B cell (primary cell): ENCODE results near the gene RGS10. TPM values are rescaled to one million over a fixed set of nuclear protein-coding genes. Genes with fewer than 3 reads are reported as not detected.

Experiments used
- ATAC-seq: fragments of 200-7000 bp; cut with Tn5 transposase; one replicate; pipeline ENCODE4 v1.10.0; 2021; ENCODE audit warnings: low read depth, mild to moderate bottlenecking, moderate number of reproducible peaks, moderate library complexity
- CTCF ChIA-PET: fragments of 350-600 bp; sonication (Branson Sonifier 250); formaldehyde crosslinking; loops from one replicate; lab custom pipeline; 2021; ENCODE audit warnings: antibody characterized with exemption, inconsistent platforms; lab: Charles Lee
- POLR2A ChIA-PET: fragments of 350-600 bp; sonication (Branson Sonifier 250); formaldehyde crosslinking; loops from one replicate; lab custom pipeline; 2021; ENCODE audit warnings: antibody characterized with exemption; lab: Charles Lee
- DNase-seq: peaks from one replicate; pipeline ENCODE4 v3.0.0; 2013
- H2AFZ ChIP-seq: 2 replicates; pipeline ENCODE4 v1.6.1; 2012; ENCODE audit warnings: mild to moderate bottlenecking, low read depth, low read length; ENCODE audit not compliant: insufficient read depth, poor library complexity, severe bottlenecking
- H3K27ac ChIP-seq, 2 donors: 1 replicate in 1 of 2; 2 replicates in 1 of 2; pipeline ENCODE4 v1.5.1; 2012 to 2013; ENCODE audit warnings: low read length in 2 of 2, mild to moderate bottlenecking in 2 of 2, moderate library complexity in 1 of 2
- H3K27me3 ChIP-seq, 4 experiments: fragments of 200-600 bp in 1 of 4; sonication (generic) in 1 of 4; replicated peaks in 1 of 4; 1 replicate in 2 of 4; 2 replicates in 2 of 4; pipeline versions ENCODE4 v1.6.1 to v1.7.0; 2013 to 2016; ENCODE audit warnings: low read length in 3 of 4, mild to moderate bottlenecking in 2 of 4, mixed read lengths in 1 of 4, moderate library complexity in 1 of 4; ENCODE audit not compliant: insufficient read depth in 4 of 4, control insufficient read depth in 3 of 4; ENCODE audit errors: control extremely low read depth in 1 of 4
- H3K36me3 ChIP-seq, 2 experiments: replicated peaks in 1 of 2; 1 replicate in 1 of 2; 2 replicates in 1 of 2; pipeline versions ENCODE4 v1.6.1 to v1.7.1; 2013; ENCODE audit warnings: low read length in 1 of 2; ENCODE audit not compliant: insufficient read depth in 2 of 2, control insufficient read depth in 1 of 2; ENCODE audit errors: control extremely low read depth in 1 of 2, extremely low read depth in 1 of 2
- H3K4me1 ChIP-seq, 2 donors: fragments of 200-600 bp in 1 of 2; sonication (generic) in 1 of 2; 1 replicate in 1 of 2; 2 replicates in 1 of 2; pipeline versions ENCODE4 v1.5.1 to v1.6.1; 2013 to 2017; ENCODE audit warnings: low read length in 2 of 2; ENCODE audit not compliant: control insufficient read depth in 2 of 2, insufficient read depth in 2 of 2
- H3K4me2 ChIP-seq: replicated peaks from 2 replicates; pipeline ENCODE3; 2012; ENCODE audit warnings: mild to moderate bottlenecking, low read depth, low read length; ENCODE audit not compliant: poor library complexity, severe bottlenecking
- H3K4me3 ChIP-seq, 5 experiments: fragments of 200-600 bp in 1 of 5; sonication (generic) in 1 of 5; 1 replicate in 3 of 5; 2 replicates in 2 of 5; pipeline versions ENCODE4 v1.5.1 to v1.7.0; 2011 to 2016; ENCODE audit warnings: low read length in 4 of 5, mild to moderate bottlenecking in 4 of 5, low read depth in 2 of 5, control low read depth in 1 of 5, moderate library complexity in 1 of 5; ENCODE audit not compliant: insufficient read depth in 1 of 5; ENCODE audit errors: control extremely low read depth in 1 of 5, extremely low read depth in 1 of 5
- H3K79me2 ChIP-seq: fragments of 200-600 bp; sonication (generic); one replicate; pipeline ENCODE4 v1.6.0; 2016; ENCODE audit warnings: low read length; ENCODE audit not compliant: control insufficient read depth, insufficient read depth
- H3K9ac ChIP-seq: fragments of 200-600 bp; sonication (generic); 2 replicates; pipeline ENCODE4 v1.6.1; 2017; ENCODE audit warnings: mild to moderate bottlenecking, low read length, moderate library complexity
- H3K9me3 ChIP-seq, 3 donors: one replicate each; pipeline versions ENCODE4 v1.6.1 to v1.7.1; 2013; ENCODE audit warnings: low read length in 2 of 3; ENCODE audit not compliant: control insufficient read depth in 2 of 3, insufficient read depth in 1 of 3; ENCODE audit errors: control extremely low read depth in 1 of 3
- H4K20me1 ChIP-seq: 2 replicates; pipeline ENCODE4 v1.6.0; 2012; ENCODE audit warnings: mild to moderate bottlenecking, low read length; ENCODE audit not compliant: insufficient read depth, control insufficient read depth, poor library complexity, severe bottlenecking
- H3K27ac Mint-ChIP-seq: one replicate; pipeline ENCODE4 v1.8.0; 2021; ENCODE audit warnings: mixed read lengths
- H3K27me3 Mint-ChIP-seq: one replicate; pipeline ENCODE4 v1.8.0; 2021; ENCODE audit warnings: mixed read lengths
- H3K4me1 Mint-ChIP-seq: one replicate; pipeline ENCODE4 v1.8.0; 2021; ENCODE audit warnings: mixed read lengths
- H3K4me3 Mint-ChIP-seq: one replicate; pipeline ENCODE4 v1.8.0; 2021; ENCODE audit warnings: mixed read lengths
- H3K9me3 Mint-ChIP-seq: one replicate; pipeline ENCODE4 v1.8.0; 2022; ENCODE audit warnings: mixed read lengths; ENCODE audit not compliant: insufficient read depth
- CTCF ChIP-seq: fragments of 200-600 bp; IDR thresholded peaks from one replicate; pipeline ENCODE4 v1.8.0; 2022; ENCODE audit warnings: antibody characterized with exemption, mild to moderate bottlenecking
- EZH2 ChIP-seq: IDR thresholded peaks from 2 replicates; pipeline ENCODE4 v1.6.1; 2012; ENCODE audit warnings: borderline replicate concordance, low read depth, mild to moderate bottlenecking, moderate library complexity, low read length; ENCODE audit not compliant: insufficient read depth, poor library complexity, severe bottlenecking
- WGBS: methylation state at CpG from one replicate; pipeline ENCODE4 v1.1.5; 2013; ENCODE audit warnings: missing lambda C conversion rate; ENCODE audit not compliant: insufficient coverage; 5-methylcytosine and 5-hydroxymethylcytosine counted together
- intact Hi-C: fragments of 100-400 bp; cut with micrococcal nuclease; formaldehyde crosslinking; loops from one replicate; pipeline ENCODE4 v1.10.0; 2022
- polyA plus RNA-seq: library from polyadenylated mRNA; depleted of rRNA; stranded (reverse); fragments of >200 nt; gene quantifications from 2 replicates; pipeline ENCODE4 v1.2.3, GENCODE V29; 2012
- total RNA-seq, 2 donors: library from RNA; stranded (reverse); fragments of 120-200 nt in 1 of 2; gene quantifications; 1 replicate in 1 of 2; 2 replicates in 1 of 2; pipeline versions ENCODE4 v1.2.3 to v1.2.4, GENCODE V29; 2013 to 2022

Gene RGS10
- total and polyA plus RNA-seq, 2 donors (not counting 1 experiment from before 2014, with no cell fraction given) = 10.9 to 20.3 TPM

- no peaks in the 10 kb centered on the region for H3K79me2 ChIP-seq
- ATAC-seq (peak; percentile 67), DNase-seq (peak; percentile 34)
- peaks cover 0 to 9% of the 10 kb centered on the region in 2 experiments for H3K36me3 ChIP-seq
- H3K4me3 Mint-ChIP-seq = peak overlapping the region; percentile 23
- intact Hi-C loops = no loop called here
- H3K4me2 ChIP-seq = peak overlapping the region; percentile 42
- peak overlapping the region; percentile 31 for H2AFZ ChIP-seq
- ChIA-PET POLR2A (no interaction called here), CTCF (no interaction called here)
- H3K4me1 ChIP-seq = peaks cover 13 to 16% of the 10 kb centered on the region in 2 donors
- no peaks in the 10 kb centered on the region for H3K9me3 Mint-ChIP-seq
- H3K27ac Mint-ChIP-seq = peak overlapping the region; percentile 44
- no peaks in the 10 kb centered on the region for H4K20me1 ChIP-seq
- H3K9me3 ChIP-seq = no peaks in the 10 kb centered on the region
- H3K4me1 Mint-ChIP-seq = peaks cover 15% of the 10 kb centered on the region
- 17% methylated on average over 12 of the region's 12 CpGs for WGBS
- no peak overlapping the region for H3K4me3 ChIP-seq
- no peak overlapping the region for H3K27ac ChIP-seq
- TF ChIP-seq EZH2 (no peak), CTCF (no peak)
- no peak overlapping the region for H3K9ac ChIP-seq
- no peaks in the 10 kb centered on the region for H3K27me3 ChIP-seq
- H3K27me3 Mint-ChIP-seq = no peaks in the 10 kb centered on the region
These were observed 40.3 kb downstream of the RGS10 start for GRCh38 chr10:119502209-119502608.

DNA sequence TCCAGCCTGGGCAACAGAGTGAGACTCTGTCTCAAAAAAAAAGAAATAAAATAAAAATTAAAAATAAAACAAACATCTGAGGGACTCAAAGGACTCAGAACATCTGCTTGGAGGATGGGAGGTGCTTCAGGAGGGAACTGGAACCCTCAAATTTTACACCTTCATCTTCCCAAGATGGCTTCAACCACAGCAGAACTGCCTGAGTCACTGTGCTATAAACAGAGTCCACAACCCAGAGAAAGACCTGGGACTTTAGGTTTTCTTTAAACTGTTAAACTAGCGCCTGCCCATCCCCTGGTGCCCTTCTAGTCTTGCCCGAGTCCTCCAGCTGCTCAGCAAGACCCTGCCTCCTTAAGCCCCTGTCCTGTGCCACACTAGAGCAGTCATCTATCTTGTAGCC is 40.8 kb downstream of the RGS10 start:
- ATAC-seq (no peak), DNase-seq (no peak)
- no peaks in the 10 kb centered on the region for H4K20me1 ChIP-seq
- H3K36me3 ChIP-seq = peaks cover 0 to 9% of the 10 kb centered on the region in 2 experiments
- no peak overlapping the region for H2AFZ ChIP-seq
- intact Hi-C loops = no loop called here
- CTCF ChIA-PET = no interaction called here
- POLR2A ChIA-PET = no interaction called here
- Mint-ChIP-seq H3K4me1 (peaks cover 15% of the 10 kb centered on the region), H3K27ac (peak overlapping the region; percentile 44), H3K27me3 (no peaks in the 10 kb centered on the region), H3K4me3 (no peak overlapping the region), H3K9me3 (no peaks in the 10 kb centered on the region)
- H3K9ac ChIP-seq = no peak overlapping the region
- H3K9me3 ChIP-seq = no peaks in the 10 kb centered on the region
- no peaks in the 10 kb centered on the region for H3K79me2 ChIP-seq
- H3K4me3 ChIP-seq = no peak overlapping the region
- 52% methylated on average over 2 of the region's 2 CpGs for WGBS
- TF ChIP-seq CTCF (no peak), EZH2 (no peak)
- no peaks in the 10 kb centered on the region for H3K27me3 ChIP-seq
- H3K4me2 ChIP-seq = peak overlapping the region; percentile 42
- peaks cover 13 to 16% of the 10 kb centered on the region in 2 donors for H3K4me1 ChIP-seq
- no peak overlapping the region for H3K27ac ChIP-seq
